ENCODE measurements around the gene PRKAA2.

- TF ChIP-seq CTCF (conservative IDR thresholded peaks at IDR 0.05 in 1 of 2, IDR thresholded peaks at IDR 0.05 in 1 of 2; ENCODE audit: low read depth in 1 of 2, low read length in 2 of 2) (no peak), EZH2 (IDR thresholded peaks at IDR 0.05; ENCODE audit: low read length, missing control alignments) (no peak)
Observed at GRCh38 chr1:56675763-56676162, 30.6 kb downstream of the PRKAA2 start.
